GM19468 (cell line): ENCODE measurements around the gene SLC28A3.

Experiments used
- ATAC-seq: cut with Tn5 transposase; IDR thresholded peaks from one replicate; pipeline ENCODE4 v1.9.1; 2021; ENCODE audit warnings: mild to moderate bottlenecking, moderate library complexity, moderate number of reproducible peaks; ENCODE audit not compliant: unreplicated experiment; ENCODE audit errors: extremely low read depth

The SLC28A3 gene

GRCh38 chr9:84343111-84343521, 2.6 kb upstream of the SLC28A3 start:
- no peak for ATAC-seq

DNA sequence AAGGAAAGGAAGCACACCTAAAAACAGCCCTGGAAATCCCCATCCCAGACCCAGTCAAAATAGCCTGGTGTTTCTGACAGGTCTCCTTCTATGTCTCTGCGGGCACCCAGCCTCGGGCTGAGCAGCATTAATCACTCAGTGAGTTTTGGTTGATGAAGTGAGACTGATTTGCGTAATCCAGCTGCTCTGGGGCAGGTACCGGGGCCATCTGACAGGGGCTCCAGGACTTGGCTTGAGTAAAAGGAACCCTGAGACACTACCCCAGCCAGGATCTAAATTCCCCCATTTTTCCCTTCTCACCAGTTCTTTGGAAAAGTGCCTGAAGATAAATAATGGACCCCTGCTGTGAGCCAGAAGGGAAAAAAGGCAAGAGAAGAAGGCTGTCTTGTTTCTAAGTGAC, 596 bp downstream of the SLC28A3 start:
- no peak for ATAC-seq

GRCh38 chr9:84339503-84339902, 1.1 kb downstream of the SLC28A3 start:
- no peak for ATAC-seq

DNA sequence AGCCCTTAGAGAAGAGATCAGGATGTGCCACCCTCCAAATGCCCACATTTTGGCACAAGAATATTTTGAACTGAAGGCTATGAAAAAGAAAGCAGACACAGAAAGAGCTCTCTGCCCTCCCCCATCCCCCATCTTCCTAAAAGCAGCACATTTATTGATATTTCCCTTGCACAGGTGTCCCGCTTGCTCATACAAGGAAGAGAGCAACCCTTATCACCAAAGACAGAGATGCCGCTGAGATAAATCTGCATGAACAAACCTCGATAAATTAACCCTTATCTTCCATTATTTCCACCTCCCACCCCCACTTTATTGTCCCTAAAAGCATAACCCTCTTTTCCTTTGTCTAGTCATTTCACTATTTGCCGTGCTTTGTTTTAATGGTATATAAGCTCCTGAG, 1.8 kb downstream of the SLC28A3 start:
- no peak for ATAC-seq

GRCh38 chr9:84337252-84337651, 3.3 kb downstream of the SLC28A3 start:
- ATAC-seq: no peak

DNA sequence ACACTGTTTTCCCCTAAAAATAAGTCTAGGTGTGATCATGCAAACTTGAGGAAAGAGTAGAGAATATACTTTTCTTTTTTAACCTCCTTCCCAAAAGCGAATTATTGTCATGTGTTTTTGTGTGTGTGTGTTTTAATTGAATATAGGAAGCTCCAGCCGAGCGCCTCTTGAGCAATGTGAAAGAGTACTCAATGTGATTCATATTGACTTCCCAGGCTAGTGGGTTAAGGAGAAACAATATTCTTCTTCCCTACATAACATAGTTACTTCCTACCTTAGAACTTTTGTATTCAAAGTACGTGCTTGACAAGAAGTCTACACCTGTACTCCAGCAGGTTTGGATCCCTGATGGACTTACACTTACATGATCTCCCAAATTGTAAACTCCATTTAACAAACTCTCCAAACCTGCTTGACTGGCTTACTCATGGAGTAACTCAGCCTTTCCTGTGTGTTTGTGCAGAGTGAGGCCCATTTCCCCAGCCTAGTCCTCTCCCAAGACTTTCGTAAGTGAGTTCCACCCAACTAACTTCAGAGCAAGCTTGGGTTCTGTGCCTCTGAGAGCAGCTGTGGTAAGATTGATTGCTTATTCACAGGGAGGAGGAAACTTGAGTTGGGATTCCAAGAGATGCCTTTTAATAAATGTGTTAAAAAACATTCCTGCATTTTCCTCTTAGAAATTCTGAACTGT, 9.3 kb downstream of the SLC28A3 start:
- ATAC-seq: no peak

GRCh38 chr9:84330246-84330645, 10.3 kb downstream of the SLC28A3 start:
- no peak for ATAC-seq

GRCh38 chr9:84327184-84327583, 13.4 kb downstream of the SLC28A3 start:
- ATAC-seq: no peak

DNA sequence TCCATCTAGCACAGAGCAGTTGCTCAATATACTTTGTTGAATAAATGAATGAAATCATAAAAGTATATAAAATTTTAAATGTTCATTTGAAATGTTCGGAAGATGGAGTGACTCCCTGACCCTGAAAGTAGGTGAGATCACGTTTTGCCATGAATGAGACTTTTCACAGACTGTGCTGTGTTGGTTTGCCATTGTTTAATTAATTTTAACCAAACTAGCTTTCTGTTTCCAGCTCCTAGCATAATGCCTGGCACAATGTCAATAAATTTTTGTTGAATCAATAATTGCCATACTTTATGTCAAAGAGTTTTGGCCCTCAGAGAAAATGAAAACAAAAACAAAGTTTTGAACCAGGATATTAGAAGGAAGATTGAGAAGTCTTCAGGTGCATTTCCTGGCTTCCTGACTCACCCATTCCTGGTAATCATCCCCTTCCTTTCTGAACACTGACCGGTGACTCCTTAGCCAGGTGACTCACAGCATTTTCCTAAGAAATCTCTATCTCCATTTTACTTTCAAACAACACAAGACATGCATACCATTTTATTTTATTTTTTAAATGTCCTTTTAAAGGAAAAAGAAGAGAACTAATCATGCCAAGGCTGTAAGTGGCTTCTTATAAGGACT, 15.1 kb downstream of the SLC28A3 start:
- ATAC-seq: no peak

DNA sequence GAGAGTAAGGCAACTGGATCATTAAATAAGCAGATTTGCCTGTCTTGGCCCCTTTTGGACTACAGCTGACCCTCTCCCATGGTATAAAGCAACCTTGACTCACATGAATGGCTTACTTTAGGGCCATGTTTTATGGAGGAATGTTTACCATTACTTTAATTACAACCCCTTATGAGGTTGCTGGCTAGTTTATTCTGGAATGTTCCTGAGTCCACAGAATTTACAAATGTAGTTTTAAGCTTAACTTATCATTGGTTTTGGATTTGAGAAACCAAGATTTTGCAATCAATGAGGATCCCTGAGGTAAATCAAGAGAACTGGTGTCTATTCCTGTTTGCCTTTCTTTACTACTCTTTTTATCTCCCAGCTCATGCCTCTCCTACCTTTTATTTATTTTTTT, 15.7 kb downstream of the SLC28A3 start:
- ATAC-seq: no peak

DNA sequence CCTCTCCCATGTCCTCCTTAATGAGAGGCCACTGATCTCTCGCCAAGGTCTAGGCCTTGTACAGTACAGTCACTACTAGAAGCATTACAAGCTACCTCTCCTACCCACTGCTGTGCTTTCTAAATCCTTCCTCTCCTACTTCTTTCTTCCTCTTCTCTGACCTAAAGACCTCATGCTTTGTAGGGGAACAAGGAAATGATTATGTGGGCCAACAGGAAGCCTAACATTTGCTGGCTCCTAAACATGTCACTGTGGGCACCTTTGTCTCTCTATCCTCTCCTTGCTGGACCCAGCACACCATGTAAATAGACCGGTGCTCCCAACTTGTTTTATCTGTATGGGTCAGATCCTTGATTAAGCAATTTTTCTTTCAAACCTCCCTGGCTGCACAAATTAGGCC, 16.7 kb downstream of the SLC28A3 start:
- ATAC-seq: no peak

DNA sequence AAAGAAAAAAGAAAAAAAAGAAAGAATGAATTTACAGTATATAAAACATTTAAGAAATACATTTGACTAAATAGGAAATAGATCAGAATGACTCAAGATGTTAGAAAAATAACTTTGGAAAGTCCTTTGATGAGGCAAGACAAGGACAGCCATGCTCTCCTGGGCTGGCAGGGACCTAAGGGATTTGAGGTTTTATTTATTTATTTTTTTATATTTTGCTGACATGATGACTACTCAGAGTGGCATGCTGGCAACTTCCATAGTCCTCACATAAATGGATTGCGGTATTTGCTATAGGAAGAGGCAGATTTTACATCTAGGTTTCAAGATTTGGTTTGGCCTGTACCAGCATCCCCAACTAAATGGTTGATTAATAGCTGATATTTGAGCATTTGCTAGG, 17.7 kb downstream of the SLC28A3 start:
- no peak for ATAC-seq

DNA sequence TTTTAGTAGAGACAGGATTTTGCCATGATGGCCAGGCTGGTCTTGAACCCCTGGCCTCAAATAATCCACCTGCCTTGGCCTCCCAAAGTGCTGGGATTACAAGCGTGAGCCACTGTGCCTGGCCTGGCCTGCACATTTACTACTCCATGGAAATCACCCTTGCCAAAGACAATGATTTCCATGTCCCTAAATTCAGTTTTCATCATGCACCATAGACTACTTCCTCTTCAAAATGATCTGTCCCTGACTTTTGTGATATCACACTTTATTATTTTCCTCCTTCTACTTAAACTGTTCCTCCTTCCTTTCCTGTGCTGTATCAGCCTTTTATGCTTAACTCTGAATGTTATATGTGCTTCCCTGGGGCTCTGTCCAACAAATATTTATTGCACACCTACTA, 20.3 kb downstream of the SLC28A3 start:
- no peak for ATAC-seq

- ATAC-seq: no peak
These were observed 20.9 kb downstream of the SLC28A3 start for GRCh38 chr9:84319632-84320031.

- no peak for ATAC-seq
These were observed 21.6 kb downstream of the SLC28A3 start for GRCh38 chr9:84318981-84319380.

- ATAC-seq: no peak
These were observed 23.0 kb downstream of the SLC28A3 start for GRCh38 chr9:84317563-84317962.

GRCh38 chr9:84315278-84315877, 25.2 kb downstream of the SLC28A3 start:
- ATAC-seq: no peak

- no peak for ATAC-seq
These were observed 26.3 kb downstream of the SLC28A3 start for GRCh38 chr9:84314306-84314705.

DNA sequence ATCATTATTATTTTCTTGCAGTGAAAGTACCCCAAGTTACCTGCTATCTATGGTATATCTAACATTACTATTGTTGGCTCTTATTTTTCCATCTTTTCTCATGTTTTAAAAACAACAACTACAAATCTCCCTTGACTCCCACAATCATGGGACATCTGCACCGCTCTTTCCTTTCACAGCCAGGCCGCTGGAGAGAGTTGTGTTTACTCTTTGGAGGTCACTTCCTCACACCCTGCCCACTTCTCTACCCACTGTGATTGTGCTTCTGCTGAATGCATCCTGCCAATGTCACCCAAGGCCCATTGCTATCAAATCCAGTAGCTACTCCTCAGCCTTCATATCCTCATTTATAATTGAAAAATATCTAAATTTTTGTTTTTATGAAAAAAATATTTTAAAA, 29.7 kb downstream of the SLC28A3 start:
- ATAC-seq: no peak

- no peak for ATAC-seq
These were observed 34.9 kb downstream of the SLC28A3 start for GRCh38 chr9:84305497-84306131.

DNA sequence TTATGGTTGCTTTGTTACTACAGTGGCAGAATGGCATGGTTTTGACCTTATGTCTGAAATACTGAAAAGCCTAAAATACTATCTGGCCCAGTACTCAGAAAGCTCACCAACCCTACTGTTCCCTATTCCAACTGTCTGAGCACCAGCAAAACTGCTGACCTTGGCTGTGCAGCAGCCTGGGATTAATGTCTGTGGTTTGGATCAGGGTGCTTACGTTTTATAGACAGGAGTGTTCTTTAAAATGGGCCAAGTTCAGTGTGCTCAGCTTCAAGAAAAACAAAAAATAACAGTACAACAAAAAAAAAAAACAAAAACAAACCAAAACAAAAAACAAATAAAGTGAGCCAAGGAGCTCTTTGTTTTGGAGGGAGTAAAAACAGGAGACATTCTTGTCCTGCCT, 36.4 kb downstream of the SLC28A3 start:
- no peak for ATAC-seq
